Measurements from ENCODE around the gene STARD3. TPM values are rescaled to one million over a fixed set of nuclear protein-coding genes. Genes with fewer than 3 reads are reported as not detected.

STARD3 gene
- total and polyA plus RNA-seq, 2 of the 13 experiments (the other 11 are each of a cell fraction or from before 2014, with no cell fraction given) = 34.6 to 100 TPM

DNA sequence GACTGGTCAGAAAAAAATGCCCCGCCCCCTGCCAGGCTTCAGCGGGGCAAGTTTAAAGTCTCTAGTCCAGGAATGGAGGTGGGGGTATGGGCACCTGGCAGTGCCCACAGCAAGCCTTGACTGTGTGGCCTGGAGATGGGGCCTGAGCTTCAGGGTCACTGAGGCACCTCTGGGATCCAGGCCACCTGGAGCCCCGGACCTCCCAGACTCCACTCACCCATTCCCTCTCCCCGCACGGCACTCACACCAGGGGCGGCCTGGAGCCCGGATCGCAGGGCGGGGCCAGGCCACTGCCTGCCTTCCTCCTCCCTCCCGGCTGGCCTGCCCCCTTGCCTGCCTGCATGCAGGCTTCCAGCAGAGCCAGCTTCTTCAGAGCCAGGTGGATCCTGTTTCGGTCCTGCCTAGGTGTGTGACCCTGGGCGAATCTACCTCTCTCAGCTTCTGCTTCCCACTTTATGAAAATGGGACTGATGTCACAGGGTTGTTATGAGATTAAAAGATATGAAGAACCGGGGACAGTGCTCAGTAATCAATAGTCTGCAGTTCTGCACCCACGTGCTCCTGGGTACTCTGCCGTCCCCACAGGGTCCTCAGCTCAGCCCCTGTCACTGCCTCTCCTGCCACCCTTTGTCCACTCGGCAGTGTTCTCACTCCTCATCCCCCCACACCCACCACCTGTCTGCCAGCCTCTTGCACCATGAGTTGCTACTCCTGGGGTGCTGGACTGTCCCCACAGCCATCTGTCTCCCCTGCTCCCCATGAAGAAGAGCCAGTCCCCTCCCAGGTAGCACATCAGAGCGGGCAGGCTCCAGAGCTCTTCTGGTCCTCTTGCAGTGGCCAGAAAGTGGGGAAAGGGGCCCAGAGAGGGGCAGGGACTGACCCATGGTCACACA is 27.0 kb downstream of the STARD3 start (continued):
- TF ChIP-seq, protein P1, sequence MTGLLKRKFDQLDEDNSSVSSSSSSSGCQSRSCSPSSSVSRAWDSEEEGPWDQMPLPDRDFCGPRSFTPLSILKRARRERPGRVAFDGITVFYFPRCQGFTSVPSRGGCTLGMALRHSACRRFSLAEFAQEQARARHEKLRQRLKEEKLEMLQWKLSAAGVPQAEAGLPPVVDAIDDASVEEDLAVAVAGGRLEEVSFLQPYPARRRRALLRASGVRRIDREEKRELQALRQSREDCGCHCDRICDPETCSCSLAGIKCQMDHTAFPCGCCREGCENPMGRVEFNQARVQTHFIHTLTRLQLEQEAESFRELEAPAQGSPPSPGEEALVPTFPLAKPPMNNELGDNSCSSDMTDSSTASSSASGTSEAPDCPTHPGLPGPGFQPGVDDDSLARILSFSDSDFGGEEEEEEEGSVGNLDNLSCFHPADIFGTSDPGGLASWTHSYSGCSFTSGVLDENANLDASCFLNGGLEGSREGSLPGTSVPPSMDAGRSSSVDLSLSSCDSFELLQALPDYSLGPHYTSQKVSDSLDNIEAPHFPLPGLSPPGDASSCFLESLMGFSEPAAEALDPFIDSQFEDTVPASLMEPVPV (CRISPR knock-in tag; IDR thresholded peaks at IDR 0.05) = 0 out of 2 replicates have a peak, but pooled peaks have one; percentile 25
- TF ChIP-seq DNMT3B (CRISPR knock-in tag; conservative IDR thresholded peaks at IDR 0.05) (no peak), CAMTA2 (CRISPR knock-in tag; IDR thresholded peaks at IDR 0.05; ENCODE audit: borderline replicate concordance) (peak; percentile 30; the same call in 1 of the 2 replicates), NR3C1 (CRISPR knock-in tag; IDR thresholded peaks at IDR 0.05) (no peak), MAFK (conservative IDR thresholded peaks at IDR 0.05 in 1 of 2, IDR thresholded peaks at IDR 0.05 in 1 of 2; ENCODE audit: low read length in 2 of 2) (no peak), RFX1 (IDR thresholded peaks at IDR 0.05) (no peak), THAP11 (CRISPR knock-in tag; IDR thresholded peaks at IDR 0.05) (0 out of 2 replicates have a peak, but pooled peaks have one; percentile 12), EEA1 (CRISPR knock-in tag; IDR thresholded peaks at IDR 0.05; ENCODE audit: borderline replicate concordance) (0 out of 2 replicates have a peak, but pooled peaks have one; percentile 57), ZNF646 (CRISPR knock-in tag; IDR thresholded peaks at IDR 0.05) (no peak), GTF2F1 (IDR thresholded peaks at IDR 0.05; ENCODE audit: low read length) (no peak), NFKBIZ (CRISPR knock-in tag; IDR thresholded peaks at IDR 0.05) (0 out of 2 replicates have a peak, but pooled peaks have one; percentile 18), ZNF484 (CRISPR knock-in tag; IDR thresholded peaks at IDR 0.05; ENCODE audit: borderline replicate concordance, low read depth) (no peak), SP5 (CRISPR knock-in tag; IDR thresholded peaks at IDR 0.05; ENCODE audit: borderline replicate concordance, low read depth) (peak; percentile 51), ZNF207 (IDR thresholded peaks at IDR 0.05; ENCODE audit: borderline replicate concordance) (no peak), NFE2L1 (CRISPR knock-in tag; IDR thresholded peaks at IDR 0.05; ENCODE audit: borderline replicate concordance) (peak; percentile 27; the same call in 1 of the 2 replicates)
- TF ChIP-seq, protein P2, sequence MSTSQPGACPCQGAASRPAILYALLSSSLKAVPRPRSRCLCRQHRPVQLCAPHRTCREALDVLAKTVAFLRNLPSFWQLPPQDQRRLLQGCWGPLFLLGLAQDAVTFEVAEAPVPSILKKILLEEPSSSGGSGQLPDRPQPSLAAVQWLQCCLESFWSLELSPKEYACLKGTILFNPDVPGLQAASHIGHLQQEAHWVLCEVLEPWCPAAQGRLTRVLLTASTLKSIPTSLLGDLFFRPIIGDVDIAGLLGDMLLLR (CRISPR knock-in tag; IDR thresholded peaks at IDR 0.05) = 0 out of 2 replicates have a peak, but pooled peaks have one; percentile 25
- TF ChIP-seq, protein P3, sequence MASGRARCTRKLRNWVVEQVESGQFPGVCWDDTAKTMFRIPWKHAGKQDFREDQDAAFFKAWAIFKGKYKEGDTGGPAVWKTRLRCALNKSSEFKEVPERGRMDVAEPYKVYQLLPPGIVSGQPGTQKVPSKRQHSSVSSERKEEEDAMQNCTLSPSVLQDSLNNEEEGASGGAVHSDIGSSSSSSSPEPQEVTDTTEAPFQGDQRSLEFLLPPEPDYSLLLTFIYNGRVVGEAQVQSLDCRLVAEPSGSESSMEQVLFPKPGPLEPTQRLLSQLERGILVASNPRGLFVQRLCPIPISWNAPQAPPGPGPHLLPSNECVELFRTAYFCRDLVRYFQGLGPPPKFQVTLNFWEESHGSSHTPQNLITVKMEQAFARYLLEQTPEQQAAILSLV (CRISPR knock-in tag; IDR thresholded peaks at IDR 0.05; ENCODE audit: borderline replicate concordance) = 0 out of 2 replicates have a peak, but pooled peaks have one; percentile 51

Measured in HepG2 (cell line).